IPS-15b (cell line): ENCODE measurements around the gene CHID1.

Experiments
- H3K27me3 ChIP-seq: one replicate; pipeline ENCODE4 v1.6.1; 2013; ENCODE audit warnings: low read length; ENCODE audit not compliant: control insufficient read depth, insufficient read depth
- H3K36me3 ChIP-seq: one replicate; pipeline ENCODE4 v1.6.1; 2013; ENCODE audit warnings: low read length; ENCODE audit not compliant: control insufficient read depth, insufficient read depth
- H3K4me1 ChIP-seq: one replicate; pipeline ENCODE4 v1.6.1; 2013; ENCODE audit warnings: mild to moderate bottlenecking, low read length; ENCODE audit not compliant: control insufficient read depth, insufficient read depth
- H3K4me3 ChIP-seq: one replicate; pipeline ENCODE4 v1.5.1; 2013; ENCODE audit warnings: low read depth, low read length
- H3K9ac ChIP-seq: one replicate; pipeline ENCODE4 v1.6.1; 2013; ENCODE audit warnings: low read depth, mild to moderate bottlenecking, low read length
- H3K9me3 ChIP-seq: one replicate; pipeline ENCODE4 v1.6.1; 2013; ENCODE audit warnings: mild to moderate bottlenecking, low read length; ENCODE audit not compliant: control insufficient read depth, insufficient read depth

The CHID1 gene

DNA sequence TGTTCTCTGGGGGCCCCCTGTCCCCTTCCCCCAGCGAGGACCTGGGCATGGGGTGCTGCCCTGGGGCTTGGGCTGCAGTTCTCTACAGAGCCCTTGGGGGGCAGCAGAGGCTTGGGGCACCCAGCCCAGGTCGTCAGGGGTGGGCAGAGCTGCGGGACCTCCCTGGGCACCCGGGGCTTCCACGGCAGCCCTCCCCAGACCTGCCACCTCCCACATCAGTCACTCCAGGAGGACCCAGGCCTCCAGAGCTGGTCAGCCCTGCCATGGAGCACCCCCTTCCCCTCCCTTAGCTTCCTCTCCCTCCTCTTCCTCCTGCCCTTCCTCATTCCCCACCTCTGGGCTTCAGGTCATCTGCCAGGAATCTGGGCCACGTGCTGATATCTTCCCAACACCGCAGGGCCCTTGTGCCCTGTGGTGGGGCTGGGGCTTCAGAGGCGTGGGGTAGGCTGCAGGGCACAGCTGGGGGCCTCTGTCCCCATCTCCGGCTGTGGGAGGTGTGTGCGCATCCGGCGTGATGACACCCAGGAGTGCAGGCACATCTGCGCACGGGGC, 62.2 kb downstream of the CHID1 start:
- H3K4me3 ChIP-seq, result peak overlapping the region; percentile 55
- H3K4me1 ChIP-seq, result peaks cover 16% of the 10 kb centered on the region
- H3K9me3 ChIP-seq, result no peaks in the 10 kb centered on the region
- H3K36me3 ChIP-seq, result no peaks in the 10 kb centered on the region
- no peaks in the 10 kb centered on the region for H3K27me3 ChIP-seq
- H3K9ac ChIP-seq, result no peak overlapping the region

GRCh38 chr11:847876-848275, 62.7 kb downstream of the CHID1 start:
- Histone ChIP-seq H3K9me3 (no peaks in the 10 kb centered on the region), H3K27me3 (no peaks in the 10 kb centered on the region), H3K4me1 (peaks cover 16% of the 10 kb centered on the region), H3K4me3 (no peak overlapping the region), H3K9ac (no peak overlapping the region), H3K36me3 (no peaks in the 10 kb centered on the region)

- no peaks in the 10 kb centered on the region for H3K36me3 ChIP-seq
- H3K9ac ChIP-seq, result no peak overlapping the region
- no peaks in the 10 kb centered on the region for H3K27me3 ChIP-seq
- H3K4me3 ChIP-seq, result no peak overlapping the region
- H3K9me3 ChIP-seq, result no peaks in the 10 kb centered on the region
- H3K4me1 ChIP-seq, result peaks cover 16% of the 10 kb centered on the region
Observed at GRCh38 chr11:846496-847098, 64.0 kb downstream of the CHID1 start.

GRCh38 chr11:845872-846495, 64.6 kb downstream of the CHID1 start:
- no peak overlapping the region for H3K9ac ChIP-seq
- no peaks in the 10 kb centered on the region for H3K36me3 ChIP-seq
- peak overlapping the region; percentile 18 for H3K4me3 ChIP-seq
- no peaks in the 10 kb centered on the region for H3K27me3 ChIP-seq
- H3K4me1 ChIP-seq, result peaks cover 17% of the 10 kb centered on the region
- H3K9me3 ChIP-seq, result no peaks in the 10 kb centered on the region

DNA sequence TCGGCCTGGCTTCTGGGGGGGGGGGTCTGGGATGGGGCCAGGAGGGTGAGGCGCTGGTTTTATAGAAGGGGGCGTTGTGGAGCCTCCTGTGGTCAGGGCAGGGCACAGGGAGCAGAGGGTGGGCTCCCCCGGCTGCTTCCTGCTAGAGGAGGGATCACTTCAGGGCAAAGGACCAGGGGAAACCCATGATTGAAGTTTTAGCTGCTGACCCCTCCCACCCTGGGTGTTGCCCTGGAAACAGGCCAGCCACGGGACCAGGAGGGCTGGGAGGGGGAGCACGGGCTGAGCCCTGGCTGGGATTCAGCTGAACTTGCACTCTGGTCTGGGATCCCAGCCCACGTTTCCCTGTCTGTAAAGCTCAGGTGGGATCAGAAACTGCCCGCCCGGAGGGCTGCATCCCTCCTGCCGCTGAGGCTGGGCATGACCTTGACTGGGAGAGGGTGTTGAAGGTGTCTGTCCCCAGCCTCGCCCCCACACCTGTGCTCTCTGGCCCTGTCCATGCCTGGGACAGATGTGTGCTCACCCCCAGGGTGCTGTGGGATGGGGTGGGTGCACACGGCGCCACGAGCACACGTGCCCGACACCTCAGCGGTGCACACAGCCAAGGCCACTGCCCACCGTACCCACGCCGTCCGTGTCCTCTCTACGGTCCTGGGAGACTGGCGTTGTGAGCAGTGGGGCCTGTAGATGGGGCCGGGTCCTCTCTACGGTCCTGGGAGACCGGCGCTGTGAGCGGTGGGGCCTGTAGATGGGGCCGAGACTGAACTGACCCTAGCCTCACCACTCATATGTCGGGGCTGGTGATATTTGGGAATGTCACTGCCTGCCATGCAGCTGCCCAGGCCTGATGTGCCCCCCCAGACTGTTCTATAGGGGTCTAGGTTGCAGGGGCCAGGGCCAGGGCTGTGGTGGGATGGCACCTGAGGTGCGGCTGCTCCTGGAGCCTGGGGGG, 65.6 kb downstream of the CHID1 start:
- H3K9me3 ChIP-seq, result no peaks in the 10 kb centered on the region
- H3K4me3 ChIP-seq, result peak overlapping the region; percentile 70
- H3K4me1 ChIP-seq, result peaks cover 17% of the 10 kb centered on the region
- H3K27me3 ChIP-seq, result no peaks in the 10 kb centered on the region
- peaks cover 5% of the 10 kb centered on the region for H3K36me3 ChIP-seq
- peak overlapping the region; percentile 12 for H3K9ac ChIP-seq

DNA sequence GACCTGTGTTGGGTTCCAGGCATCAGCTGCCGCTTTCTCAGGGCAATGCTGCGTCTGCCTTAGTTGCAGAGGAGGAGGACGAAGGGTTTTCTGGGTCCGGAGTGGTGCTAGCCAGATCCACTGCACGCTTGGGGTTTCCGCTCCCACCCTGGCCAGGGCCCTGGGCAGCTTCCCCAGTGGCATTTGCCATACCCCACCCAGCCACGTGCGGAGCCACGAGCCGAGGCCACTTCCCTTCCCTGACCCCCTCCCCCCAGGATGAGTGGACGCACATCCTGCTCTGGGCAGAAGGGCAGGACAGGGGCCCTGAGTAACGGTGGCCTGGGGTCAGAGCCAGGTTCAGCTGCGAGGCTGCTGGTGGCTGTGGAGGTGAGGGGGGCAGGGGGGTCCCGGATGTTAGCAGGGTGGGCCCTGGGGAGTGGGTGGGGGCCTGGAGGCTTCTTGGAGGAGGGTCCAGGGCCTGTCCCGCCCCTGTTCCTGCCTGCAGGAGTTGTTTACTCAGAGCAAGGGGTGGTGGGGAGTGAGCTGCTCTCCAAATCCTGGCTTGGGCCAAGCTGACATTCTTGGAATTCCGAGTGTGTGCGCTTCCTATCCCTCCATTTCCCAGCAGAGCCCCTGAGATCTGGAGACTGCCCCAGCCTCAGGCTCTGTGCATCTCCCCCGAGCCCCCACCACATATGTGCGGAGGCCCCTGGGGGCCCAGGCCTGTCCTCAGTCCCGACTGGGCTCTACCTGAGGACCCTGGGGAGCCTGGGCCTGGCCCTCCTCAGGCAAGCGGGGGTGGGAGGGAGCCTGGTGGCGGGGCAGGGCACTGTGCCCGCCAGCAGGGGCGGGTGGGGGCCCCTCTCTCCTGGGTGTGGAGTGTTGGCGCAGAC, 66.6 kb downstream of the CHID1 start:
- Histone ChIP-seq H3K36me3 (peaks cover 14% of the 10 kb centered on the region), H3K4me3 (peak overlapping the region; percentile 78), H3K4me1 (peaks cover 17% of the 10 kb centered on the region), H3K27me3 (no peaks in the 10 kb centered on the region), H3K9me3 (no peaks in the 10 kb centered on the region), H3K9ac (peak overlapping the region; percentile 70)

- Histone ChIP-seq H3K4me3 (peak overlapping the region; percentile 78), H3K4me1 (peaks cover 18% of the 10 kb centered on the region)
Observed at GRCh38 chr11:843086-843734, 67.4 kb downstream of the CHID1 start.

DNA sequence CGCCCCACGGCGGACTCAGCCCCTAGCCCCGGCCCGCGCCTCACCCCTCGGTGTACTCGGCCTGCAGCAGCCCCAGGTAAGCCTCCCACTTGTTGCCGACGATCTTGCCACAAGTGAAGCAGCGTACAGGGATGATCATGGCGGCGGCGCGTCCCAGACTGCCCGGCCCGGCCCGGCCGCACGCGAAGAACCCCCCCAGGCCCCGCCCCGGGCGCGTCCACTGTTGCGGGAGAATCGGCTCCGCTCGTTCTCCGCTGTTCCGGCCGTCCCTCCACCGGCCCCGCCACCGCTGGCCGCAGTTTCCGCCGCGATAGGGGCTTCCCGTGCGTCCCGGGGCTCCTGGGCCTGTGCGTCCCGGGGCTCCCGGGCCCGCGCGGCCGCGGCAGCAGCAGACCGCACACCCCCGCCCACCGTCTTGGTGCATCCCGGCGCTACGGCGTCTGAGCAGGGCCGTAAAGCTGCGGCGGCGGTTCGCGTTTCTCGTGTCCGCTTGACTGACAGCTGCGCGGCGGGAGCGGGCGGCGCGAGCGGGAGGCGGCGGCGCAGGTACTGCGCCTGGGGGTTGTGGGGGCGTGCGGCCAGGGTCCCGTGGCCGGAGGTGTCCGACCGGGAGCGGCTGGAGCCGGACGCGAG, 68.1 kb downstream of the CHID1 start, which contains the start of the genes POLR2L and TSPAN4:
Gene POLR2L (minus strand): TSS at position 160 of the 633 bp plus-strand sequence. CDS start 21 bp downstream, at position 139.
Gene TSPAN4 (plus strand): TSS at position 483 of the 633 bp plus-strand sequence. CDS start 7,453 bp downstream, outside the sequence.
- Histone ChIP-seq H3K4me1 (peaks cover 18% of the 10 kb centered on the region), H3K27me3 (no peaks in the 10 kb centered on the region), H3K4me3 (peak within 1 kb of the TSS; percentile 78), H3K9ac (peak within 1 kb of the TSS; percentile 89), H3K36me3 (peaks cover 27% of the 10 kb centered on the region), H3K9me3 (no peaks in the 10 kb centered on the region)

More at GRCh38 chr11:843086-843734, 67.4 kb downstream of the CHID1 start:
- Histone ChIP-seq H3K36me3 (peaks cover 20% of the 10 kb centered on the region), H3K27me3 (no peaks in the 10 kb centered on the region), H3K9ac (peak overlapping the region; percentile 70), H3K9me3 (no peaks in the 10 kb centered on the region)

- H3K4me3 ChIP-seq, result peak overlapping the region; percentile 78
- H3K9ac ChIP-seq, result peak overlapping the region; percentile 89
- peaks cover 18% of the 10 kb centered on the region for H3K4me1 ChIP-seq
- no peaks in the 10 kb centered on the region for H3K27me3 ChIP-seq
- H3K9me3 ChIP-seq, result no peaks in the 10 kb centered on the region
- H3K36me3 ChIP-seq, result peaks cover 31% of the 10 kb centered on the region
Observed at GRCh38 chr11:841981-842369, 68.6 kb downstream of the CHID1 start.

GRCh38 chr11:839875-840617, 70.6 kb downstream of the CHID1 start:
- H3K9ac ChIP-seq, result no peak overlapping the region
- H3K4me1 ChIP-seq, result peaks cover 11% of the 10 kb centered on the region
- H3K36me3 ChIP-seq, result peaks cover 35% of the 10 kb centered on the region
- H3K27me3 ChIP-seq, result no peaks in the 10 kb centered on the region
- no peak overlapping the region for H3K4me3 ChIP-seq
- no peaks in the 10 kb centered on the region for H3K9me3 ChIP-seq
